Adipocyte (in vitro differentiated cells): Measurements from ENCODE around the gene EXPH5.
A peak's percentile ranks its signal among the peaks of the same experiment; 100 is the strongest.

ENCODE experiments used
- DNase-seq: peaks from one replicate; pipeline ENCODE4 v3.0.0-alpha.2; 2015; ENCODE audit warnings: low read depth
- H3K27me3 ChIP-seq: replicated peaks from 2 replicates; pipeline ENCODE4 v1.7.0; 2013; ENCODE audit warnings: mild to moderate bottlenecking, low read length, moderate library complexity; ENCODE audit not compliant: control insufficient read depth, insufficient read depth
- H3K36me3 ChIP-seq: 2 replicates; pipeline ENCODE4 v1.7.0; 2013; ENCODE audit warnings: low read length, mild to moderate bottlenecking, moderate library complexity; ENCODE audit not compliant: control insufficient read depth, insufficient read depth, severe bottlenecking
- H3K4me1 ChIP-seq: 2 replicates; pipeline ENCODE4 v1.7.0; 2013; ENCODE audit warnings: mild to moderate bottlenecking, low read length, moderate library complexity; ENCODE audit not compliant: control insufficient read depth, insufficient read depth
- H3K4me3 ChIP-seq: 2 replicates; pipeline ENCODE4 v1.7.0; 2013; ENCODE audit warnings: mild to moderate bottlenecking, low read length, moderate library complexity
- H3K9ac ChIP-seq: 2 replicates; pipeline ENCODE4 v1.7.0; 2013; ENCODE audit warnings: mild to moderate bottlenecking, low read length, moderate library complexity
- H3K9me3 ChIP-seq: 2 replicates; pipeline ENCODE4 v1.7.0; 2013; ENCODE audit warnings: mild to moderate bottlenecking, low read length, moderate library complexity; ENCODE audit not compliant: control insufficient read depth

The EXPH5 gene

GRCh38 chr11:108559904-108560303, 33.7 kb downstream of the EXPH5 start:
- H3K9me3 ChIP-seq, result no peaks in the 10 kb centered on the region
- no peaks in the 10 kb centered on the region for H3K27me3 ChIP-seq
- peak; percentile 88 for DNase-seq
- H3K4me1 ChIP-seq, result peaks cover 39% of the 10 kb centered on the region
- peak overlapping the region; percentile 68 for H3K4me3 ChIP-seq
- no peaks in the 10 kb centered on the region for H3K36me3 ChIP-seq
- peak overlapping the region; percentile 16 for H3K9ac ChIP-seq

- peak overlapping the region; percentile 68 for H3K4me3 ChIP-seq
- H3K36me3 ChIP-seq, result no peaks in the 10 kb centered on the region
- H3K27me3 ChIP-seq, result no peaks in the 10 kb centered on the region
- peak; percentile 81 for DNase-seq
- no peaks in the 10 kb centered on the region for H3K9me3 ChIP-seq
- H3K9ac ChIP-seq, result peak overlapping the region; percentile 16
- H3K4me1 ChIP-seq, result peaks cover 39% of the 10 kb centered on the region
Observed at GRCh38 chr11:108559340-108559739, 34.2 kb downstream of the EXPH5 start.

DNA sequence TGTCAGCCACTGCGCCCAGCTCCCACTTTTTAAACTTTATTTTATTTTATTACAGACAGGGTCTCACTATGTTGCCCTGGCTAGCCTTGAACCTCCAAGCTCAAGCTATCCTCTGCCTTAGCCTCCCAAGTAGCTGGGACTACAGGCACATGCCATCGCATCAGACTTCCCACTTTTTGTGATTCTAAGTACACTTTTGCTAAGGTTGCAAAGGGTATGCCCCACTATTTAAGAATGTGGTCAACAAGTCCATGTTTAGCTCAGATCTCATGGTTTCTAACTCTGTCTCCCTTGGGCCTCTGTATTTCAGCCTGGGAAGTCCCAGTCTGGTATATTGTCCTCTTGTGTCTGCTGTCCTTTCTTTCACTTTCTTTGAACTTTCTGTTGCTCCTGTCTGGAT, 35.3 kb downstream of the EXPH5 start:
- Histone ChIP-seq H3K9ac (no peak overlapping the region), H3K27me3 (no peaks in the 10 kb centered on the region), H3K36me3 (no peaks in the 10 kb centered on the region), H3K9me3 (no peaks in the 10 kb centered on the region), H3K4me3 (no peak overlapping the region), H3K4me1 (peaks cover 37% of the 10 kb centered on the region)
- DNase-seq, result peak; percentile 22

GRCh38 chr11:108556019-108556418, 37.5 kb downstream of the EXPH5 start:
- Histone ChIP-seq H3K4me3 (no peak overlapping the region), H3K9me3 (no peaks in the 10 kb centered on the region), H3K27me3 (no peaks in the 10 kb centered on the region), H3K36me3 (no peaks in the 10 kb centered on the region), H3K4me1 (peaks cover 23% of the 10 kb centered on the region), H3K9ac (no peak overlapping the region)
- DNase-seq, result no peak

- no peak overlapping the region for H3K4me3 ChIP-seq
- no peaks in the 10 kb centered on the region for H3K4me1 ChIP-seq
- H3K27me3 ChIP-seq, result no peaks in the 10 kb centered on the region
- H3K9ac ChIP-seq, result no peak overlapping the region
- H3K9me3 ChIP-seq, result no peaks in the 10 kb centered on the region
- DNase-seq, result peak; percentile 73
- no peaks in the 10 kb centered on the region for H3K36me3 ChIP-seq
Observed at GRCh38 chr11:108551651-108552462, 41.7 kb downstream of the EXPH5 start.

DNA sequence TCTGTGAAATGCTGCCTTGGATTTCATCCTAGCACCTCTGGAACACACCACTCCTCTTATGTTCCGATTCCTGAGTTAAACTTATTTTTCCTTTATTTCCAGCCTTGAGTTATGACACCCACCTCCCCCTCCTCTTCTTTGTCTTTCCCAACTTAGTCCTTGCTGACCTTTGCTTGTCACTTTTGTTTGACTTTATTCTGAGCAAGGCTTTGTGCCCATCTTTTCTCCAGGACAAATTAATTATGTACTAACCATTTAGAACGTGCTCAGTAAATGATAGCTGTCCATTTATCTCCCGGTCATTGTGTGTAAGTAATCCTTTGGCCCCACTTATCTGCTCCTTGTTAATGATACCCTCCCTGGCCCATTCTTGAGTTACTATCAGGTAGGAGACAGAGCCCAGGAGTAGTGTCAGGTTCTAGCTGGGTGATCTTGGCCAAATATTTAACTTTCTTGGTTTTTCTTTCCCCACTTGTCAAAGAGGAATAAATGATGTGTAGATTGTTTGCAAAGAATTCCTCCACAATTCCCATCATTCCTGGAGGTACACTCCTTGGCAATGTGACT, 44.2 kb downstream of the EXPH5 start:
- peaks cover 9% of the 10 kb centered on the region for H3K27me3 ChIP-seq
- H3K36me3 ChIP-seq, result no peaks in the 10 kb centered on the region
- H3K4me1 ChIP-seq, result no peaks in the 10 kb centered on the region
- H3K9ac ChIP-seq, result no peak overlapping the region
- H3K9me3 ChIP-seq, result no peaks in the 10 kb centered on the region
- H3K4me3 ChIP-seq, result no peak overlapping the region
- no peak for DNase-seq

- Histone ChIP-seq H3K4me3 (no peak overlapping the region), H3K9ac (no peak overlapping the region), H3K27me3 (peaks cover 16% of the 10 kb centered on the region), H3K9me3 (no peaks in the 10 kb centered on the region), H3K4me1 (no peaks in the 10 kb centered on the region), H3K36me3 (no peaks in the 10 kb centered on the region)
- no peak for DNase-seq
Observed at GRCh38 chr11:108545909-108546501, 47.6 kb downstream of the EXPH5 start.

GRCh38 chr11:108543316-108543964, 50.1 kb downstream of the EXPH5 start:
- H3K27me3 ChIP-seq, result peaks cover 16% of the 10 kb centered on the region
- H3K4me1 ChIP-seq, result no peaks in the 10 kb centered on the region
- no peak for DNase-seq
- no peak overlapping the region for H3K9ac ChIP-seq
- no peak overlapping the region for H3K4me3 ChIP-seq
- no peaks in the 10 kb centered on the region for H3K9me3 ChIP-seq
- no peaks in the 10 kb centered on the region for H3K36me3 ChIP-seq

DNA sequence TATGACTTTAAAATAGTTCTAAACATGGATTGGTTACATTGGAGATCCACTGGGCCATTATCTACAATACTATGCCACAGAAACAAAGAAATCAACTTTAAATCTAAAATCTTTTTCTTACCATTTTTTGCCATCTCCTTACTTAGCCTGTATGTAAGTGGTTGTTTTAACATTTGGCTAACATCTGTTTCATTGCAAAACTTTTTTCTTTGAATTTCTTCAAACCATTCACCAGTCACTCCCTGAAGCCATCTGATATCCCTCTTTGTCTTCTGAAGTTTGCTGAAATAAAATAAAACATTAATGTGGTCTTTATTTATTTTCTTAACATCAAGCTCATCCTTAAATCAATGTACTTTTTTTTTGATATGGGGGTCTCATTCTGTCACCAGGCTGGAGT, 52.0 kb downstream of the EXPH5 start:
- peaks cover 24% of the 10 kb centered on the region for H3K27me3 ChIP-seq
- no peaks in the 10 kb centered on the region for H3K4me1 ChIP-seq
- no peaks in the 10 kb centered on the region for H3K9me3 ChIP-seq
- DNase-seq, result no peak
- no peak overlapping the region for H3K4me3 ChIP-seq
- H3K36me3 ChIP-seq, result no peaks in the 10 kb centered on the region
- no peak overlapping the region for H3K9ac ChIP-seq

GRCh38 chr11:108538502-108538901, 55.1 kb downstream of the EXPH5 start:
- no peaks in the 10 kb centered on the region for H3K9me3 ChIP-seq
- no peak overlapping the region for H3K9ac ChIP-seq
- H3K27me3 ChIP-seq, result peaks cover 14% of the 10 kb centered on the region
- no peak overlapping the region for H3K4me3 ChIP-seq
- H3K4me1 ChIP-seq, result no peaks in the 10 kb centered on the region
- no peaks in the 10 kb centered on the region for H3K36me3 ChIP-seq
- DNase-seq, result no peak

- no peak for DNase-seq
- no peak overlapping the region for H3K9ac ChIP-seq
- no peaks in the 10 kb centered on the region for H3K4me1 ChIP-seq
- H3K27me3 ChIP-seq, result peaks cover 10% of the 10 kb centered on the region
- H3K4me3 ChIP-seq, result no peak overlapping the region
- H3K36me3 ChIP-seq, result no peaks in the 10 kb centered on the region
- H3K9me3 ChIP-seq, result no peaks in the 10 kb centered on the region
Observed at GRCh38 chr11:108538022-108538424, 55.5 kb downstream of the EXPH5 start.
